ENCODE measurements around the gene SIGLEC9. TPM values are rescaled to one million over a fixed set of nuclear protein-coding genes. Genes with fewer than 3 reads are reported as not detected.

SIGLEC9 gene
- total RNA-seq, 4 donors from 2014 or later, result 1.2 to 3.1 (median 1.9) TPM

DNA sequence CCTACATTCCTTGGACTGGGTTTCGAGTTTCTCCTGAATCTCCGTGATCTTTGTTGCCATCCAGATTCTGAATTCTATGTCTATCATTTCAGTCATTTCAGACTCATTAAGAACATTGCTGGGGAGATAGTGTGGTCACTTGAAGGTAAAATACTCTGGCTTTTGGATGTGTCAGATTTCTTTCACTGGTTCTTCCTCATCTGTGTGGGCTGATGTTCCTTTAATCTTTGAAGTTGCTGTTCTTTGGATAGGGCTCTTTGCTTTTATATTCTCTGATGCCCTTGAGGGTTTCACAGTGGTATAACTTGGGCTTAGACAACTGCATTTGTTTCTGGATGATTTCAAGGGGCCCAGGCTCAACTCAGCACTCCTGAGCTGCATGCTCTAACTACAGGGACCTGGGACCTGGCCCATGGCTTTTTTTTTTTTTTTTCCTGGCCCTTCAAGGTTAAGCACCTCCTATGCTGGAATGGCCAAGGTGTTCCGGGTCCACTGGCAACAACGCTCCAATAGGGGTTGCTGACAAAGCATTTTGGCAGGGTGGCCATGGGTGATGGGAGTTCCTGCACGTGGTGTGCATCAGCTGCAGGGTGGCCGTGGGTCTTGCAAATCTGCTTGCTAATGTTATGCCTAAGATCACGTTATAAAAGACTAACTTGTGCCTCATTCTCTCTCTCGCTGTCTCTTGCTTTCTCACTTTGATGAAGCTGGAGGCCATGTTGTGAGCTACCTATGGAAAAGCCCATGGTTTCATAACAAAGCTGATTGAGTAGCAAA, 11.5 kb downstream of the SIGLEC9 start:
- H3K27me3 ChIP-seq, result peaks cover 5% of the 10 kb centered on the region
- H3K4me3 ChIP-seq (replicated peaks in 1 of 3), result no peak overlapping the region
- H3K27ac ChIP-seq, result no peak overlapping the region
- 84 to 86% methylated on average over 8 of the region's 8 CpGs for WGBS, 2 donors
- TF ChIP-seq POLR2A (IDR thresholded peaks at IDR 0.05), result no peak
- TF ChIP-seq, protein P1, sequence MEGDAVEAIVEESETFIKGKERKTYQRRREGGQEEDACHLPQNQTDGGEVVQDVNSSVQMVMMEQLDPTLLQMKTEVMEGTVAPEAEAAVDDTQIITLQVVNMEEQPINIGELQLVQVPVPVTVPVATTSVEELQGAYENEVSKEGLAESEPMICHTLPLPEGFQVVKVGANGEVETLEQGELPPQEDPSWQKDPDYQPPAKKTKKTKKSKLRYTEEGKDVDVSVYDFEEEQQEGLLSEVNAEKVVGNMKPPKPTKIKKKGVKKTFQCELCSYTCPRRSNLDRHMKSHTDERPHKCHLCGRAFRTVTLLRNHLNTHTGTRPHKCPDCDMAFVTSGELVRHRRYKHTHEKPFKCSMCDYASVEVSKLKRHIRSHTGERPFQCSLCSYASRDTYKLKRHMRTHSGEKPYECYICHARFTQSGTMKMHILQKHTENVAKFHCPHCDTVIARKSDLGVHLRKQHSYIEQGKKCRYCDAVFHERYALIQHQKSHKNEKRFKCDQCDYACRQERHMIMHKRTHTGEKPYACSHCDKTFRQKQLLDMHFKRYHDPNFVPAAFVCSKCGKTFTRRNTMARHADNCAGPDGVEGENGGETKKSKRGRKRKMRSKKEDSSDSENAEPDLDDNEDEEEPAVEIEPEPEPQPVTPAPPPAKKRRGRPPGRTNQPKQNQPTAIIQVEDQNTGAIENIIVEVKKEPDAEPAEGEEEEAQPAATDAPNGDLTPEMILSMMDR (IDR thresholded peaks at IDR 0.05), result no peak
- H3K36me3 ChIP-seq, result no peaks in the 10 kb centered on the region
- no peaks in the 10 kb centered on the region for H3K9me3 ChIP-seq
- intact Hi-C loops (cut with DNase I), result no loop called here
- H3K4me1 ChIP-seq, result no peaks in the 10 kb centered on the region
- DNase-seq, result no peak

- Histone ChIP-seq H3K36me3 (no peaks in the 10 kb centered on the region), H3K4me1 (no peaks in the 10 kb centered on the region), H3K4me3 (replicated peaks in 1 of 3) (no peak overlapping the region), H3K27ac (no peak overlapping the region), H3K27me3 (peaks cover 5% of the 10 kb centered on the region), H3K9me3 (no peaks in the 10 kb centered on the region)
- DNase-seq, result no peak
- 64 to 65% methylated on average over 12 of the region's 12 CpGs for WGBS, 2 donors
- intact Hi-C loops (cut with DNase I), result no loop called here
- TF ChIP-seq POLR2A (IDR thresholded peaks at IDR 0.05), result no peak
- TF ChIP-seq, protein P1 (IDR thresholded peaks at IDR 0.05), result no peak
Measured at GRCh38 chr19:51136851-51137551, 12.3 kb downstream of the SIGLEC9 start.

DNA sequence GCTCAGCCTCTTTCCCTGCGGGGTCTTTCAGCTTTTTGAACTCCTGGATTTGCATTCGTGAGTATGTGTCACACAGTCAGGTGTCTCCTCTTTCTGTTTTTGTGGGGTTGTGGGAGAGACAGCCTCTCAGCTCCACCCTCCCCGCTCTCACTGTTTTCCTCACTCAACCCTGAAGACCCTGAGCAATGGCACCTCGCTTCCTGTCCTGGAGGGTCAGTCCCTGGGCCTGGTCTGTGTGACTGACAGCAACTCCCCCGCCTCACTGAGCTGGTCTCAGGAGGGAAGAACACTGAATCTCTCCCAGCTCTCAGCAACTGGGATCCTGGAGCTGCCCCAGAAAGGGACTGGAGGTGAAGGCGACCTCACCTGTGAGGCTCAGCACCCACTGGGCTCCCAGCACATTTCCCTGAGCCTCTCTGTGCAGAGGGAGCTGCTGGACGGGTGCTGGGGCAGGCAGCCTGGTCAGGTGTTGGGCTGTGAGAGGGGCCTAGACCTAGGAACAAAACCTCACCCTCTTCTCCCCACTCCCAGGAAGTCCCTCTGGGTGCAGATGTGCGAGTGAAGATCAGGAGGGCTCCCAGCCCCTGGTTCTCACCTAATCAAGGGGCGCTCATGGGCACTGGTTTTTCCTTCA, 13.2 kb downstream of the SIGLEC9 start:
- H3K27ac ChIP-seq, result no peak overlapping the region
- TF ChIP-seq, protein P1 (IDR thresholded peaks at IDR 0.05), result no peak
- H3K36me3 ChIP-seq, result no peaks in the 10 kb centered on the region
- H3K9me3 ChIP-seq, result no peaks in the 10 kb centered on the region
- H3K27me3 ChIP-seq, result no peaks in the 10 kb centered on the region
- no peaks in the 10 kb centered on the region for H3K4me1 ChIP-seq
- intact Hi-C loops (cut with DNase I), result no loop called here
- 75 to 79% methylated on average over 8 to 9 of the region's 9 CpGs for WGBS, 2 donors
- no peak overlapping the region for H3K4me3 ChIP-seq (replicated peaks in 1 of 3)
- DNase-seq, result no peak

GRCh38 chr19:51138549-51138979, 13.9 kb downstream of the SIGLEC9 start:
- Histone ChIP-seq H3K36me3 (no peaks in the 10 kb centered on the region), H3K27me3 (no peaks in the 10 kb centered on the region), H3K4me1 (no peaks in the 10 kb centered on the region), H3K27ac (no peak overlapping the region), H3K9me3 (no peaks in the 10 kb centered on the region), H3K4me3 (replicated peaks in 1 of 3) (no peak overlapping the region)
- 55 to 62% methylated on average over 4 to 6 of the region's 6 CpGs for WGBS, 2 donors
- TF ChIP-seq, protein P1 (IDR thresholded peaks at IDR 0.05), result no peak
- no peak for TF ChIP-seq POLR2A (IDR thresholded peaks at IDR 0.05)
- intact Hi-C loops (cut with DNase I), result no loop called here
- DNase-seq, result no peak
